ENCODE measurements around the gene MT1G. TPM values are rescaled to one million over a fixed set of nuclear protein-coding genes. Genes with fewer than 3 reads are reported as not detected.

MT1G gene
- total RNA-seq, 1 donor from 2014 or later, result 2.9 TPM

DNA sequence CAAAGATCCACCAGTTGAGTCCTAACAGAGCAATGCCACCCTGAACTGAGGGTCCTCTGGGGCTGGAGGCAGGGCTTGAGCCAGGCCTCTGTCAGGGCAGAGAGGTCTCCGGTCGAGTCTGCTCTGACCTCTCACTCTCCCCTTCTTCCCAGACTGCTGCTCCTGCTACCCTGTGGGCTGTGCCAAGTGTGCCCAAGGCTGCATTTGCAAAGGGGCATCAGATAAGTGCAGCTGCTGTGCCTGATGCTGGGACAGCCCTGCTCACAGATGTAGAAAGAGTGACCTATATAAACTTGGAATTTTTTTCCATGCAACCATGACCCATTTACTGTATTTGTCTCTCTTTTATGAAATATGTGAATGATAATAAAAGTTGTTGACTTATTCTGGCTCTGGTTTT, 18.6 kb downstream of the MT1G start:
- H3K9me3 Mint-ChIP-seq (ENCODE audit: low read depth), result no peaks in the 10 kb centered on the region
- H3K27me3 Mint-ChIP-seq, result peaks cover 91% of the 10 kb centered on the region
- H3K4me1 Mint-ChIP-seq (ENCODE audit: low read depth), result no peaks in the 10 kb centered on the region
- DNase-seq (ENCODE audit: low spot score, unreplicated experiment), result no peak
- no peak overlapping the region for H3K4me3 Mint-ChIP-seq (ENCODE audit: low read depth)
- H3K36me3 Mint-ChIP-seq (ENCODE audit: insufficient read depth), result no peaks in the 10 kb centered on the region
- TF ChIP-seq, protein P1, sequence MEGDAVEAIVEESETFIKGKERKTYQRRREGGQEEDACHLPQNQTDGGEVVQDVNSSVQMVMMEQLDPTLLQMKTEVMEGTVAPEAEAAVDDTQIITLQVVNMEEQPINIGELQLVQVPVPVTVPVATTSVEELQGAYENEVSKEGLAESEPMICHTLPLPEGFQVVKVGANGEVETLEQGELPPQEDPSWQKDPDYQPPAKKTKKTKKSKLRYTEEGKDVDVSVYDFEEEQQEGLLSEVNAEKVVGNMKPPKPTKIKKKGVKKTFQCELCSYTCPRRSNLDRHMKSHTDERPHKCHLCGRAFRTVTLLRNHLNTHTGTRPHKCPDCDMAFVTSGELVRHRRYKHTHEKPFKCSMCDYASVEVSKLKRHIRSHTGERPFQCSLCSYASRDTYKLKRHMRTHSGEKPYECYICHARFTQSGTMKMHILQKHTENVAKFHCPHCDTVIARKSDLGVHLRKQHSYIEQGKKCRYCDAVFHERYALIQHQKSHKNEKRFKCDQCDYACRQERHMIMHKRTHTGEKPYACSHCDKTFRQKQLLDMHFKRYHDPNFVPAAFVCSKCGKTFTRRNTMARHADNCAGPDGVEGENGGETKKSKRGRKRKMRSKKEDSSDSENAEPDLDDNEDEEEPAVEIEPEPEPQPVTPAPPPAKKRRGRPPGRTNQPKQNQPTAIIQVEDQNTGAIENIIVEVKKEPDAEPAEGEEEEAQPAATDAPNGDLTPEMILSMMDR (IDR thresholded peaks at IDR 0.05; ENCODE audit: unreplicated experiment), result no peak
- no peak overlapping the region for H3K27ac Mint-ChIP-seq

DNA sequence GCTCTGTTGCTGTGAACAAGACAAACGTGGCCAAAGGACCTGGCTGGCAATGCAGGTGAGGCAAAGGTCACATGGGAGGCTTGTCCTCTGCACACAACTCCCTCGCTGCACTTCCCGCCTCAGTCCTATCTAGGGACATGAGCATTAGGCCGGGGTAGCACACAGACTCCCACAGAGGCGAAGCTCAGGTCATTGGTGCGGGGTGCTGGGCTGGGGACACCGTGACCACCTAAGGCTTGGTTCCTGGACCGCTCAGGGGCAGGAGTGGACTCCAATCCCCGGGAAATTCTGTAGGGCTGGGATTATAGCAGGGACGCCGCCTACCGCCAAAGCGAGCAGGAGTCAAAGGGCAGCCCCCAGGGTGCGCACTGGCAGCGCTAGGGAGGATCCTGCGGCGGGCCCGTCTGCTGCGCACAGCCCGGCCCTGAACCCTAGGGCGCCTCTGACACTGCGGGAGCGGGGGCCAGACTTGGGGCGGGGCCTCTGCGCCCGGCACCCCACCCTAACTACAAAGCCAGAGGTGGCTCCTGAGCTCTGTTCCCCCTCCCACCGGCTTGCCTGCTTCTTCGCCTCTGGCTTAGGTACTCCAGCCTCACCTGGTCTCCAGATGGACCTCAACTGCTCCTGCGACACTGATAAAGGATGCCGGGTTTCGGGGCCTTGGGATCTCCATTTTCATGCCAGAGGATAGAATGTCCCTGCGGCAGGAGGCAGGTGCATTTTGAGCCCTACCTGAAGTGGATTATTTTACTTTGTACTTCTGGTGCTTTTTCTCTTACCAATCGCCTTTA, 20.0 kb downstream of the MT1G start:
- H3K27ac Mint-ChIP-seq, result no peak overlapping the region
- H3K4me3 Mint-ChIP-seq (ENCODE audit: low read depth), result no peak overlapping the region
- DNase-seq (ENCODE audit: low spot score, unreplicated experiment), result no peak
- TF ChIP-seq, protein P1 (IDR thresholded peaks at IDR 0.05; ENCODE audit: unreplicated experiment), result peak; percentile 9
- no peaks in the 10 kb centered on the region for H3K9me3 Mint-ChIP-seq (ENCODE audit: low read depth)
- peaks cover 3% of the 10 kb centered on the region for H3K4me1 Mint-ChIP-seq (ENCODE audit: low read depth)
- H3K36me3 Mint-ChIP-seq (ENCODE audit: insufficient read depth), result no peaks in the 10 kb centered on the region
- H3K27me3 Mint-ChIP-seq, result peaks cover 93% of the 10 kb centered on the region

GRCh38 chr16:56645838-56646237, 22.0 kb downstream of the MT1G start:
- Mint-ChIP-seq H3K27ac (no peak overlapping the region), H3K36me3 (ENCODE audit: insufficient read depth) (no peaks in the 10 kb centered on the region), H3K27me3 (peaks cover 94% of the 10 kb centered on the region), H3K4me3 (ENCODE audit: low read depth) (no peak overlapping the region), H3K9me3 (ENCODE audit: low read depth) (no peaks in the 10 kb centered on the region), H3K4me1 (ENCODE audit: low read depth) (peaks cover 3% of the 10 kb centered on the region)
- TF ChIP-seq, protein P1 (IDR thresholded peaks at IDR 0.05; ENCODE audit: unreplicated experiment), result no peak
- DNase-seq (ENCODE audit: low spot score, unreplicated experiment), result no peak

- Mint-ChIP-seq H3K36me3 (ENCODE audit: insufficient read depth) (no peaks in the 10 kb centered on the region), H3K27ac (no peak overlapping the region), H3K9me3 (ENCODE audit: low read depth) (no peaks in the 10 kb centered on the region), H3K27me3 (peaks cover 94% of the 10 kb centered on the region), H3K4me3 (ENCODE audit: low read depth) (no peak overlapping the region), H3K4me1 (ENCODE audit: low read depth) (peaks cover 3% of the 10 kb centered on the region)
- TF ChIP-seq, protein P1 (IDR thresholded peaks at IDR 0.05; ENCODE audit: unreplicated experiment), result no peak
- no peak for DNase-seq (ENCODE audit: low spot score, unreplicated experiment)
Observed at GRCh38 chr16:56645311-56645710, 22.6 kb downstream of the MT1G start.

GRCh38 chr16:56643833-56644232, 24.0 kb downstream of the MT1G start:
- Mint-ChIP-seq H3K4me3 (ENCODE audit: low read depth) (no peak overlapping the region), H3K27ac (no peak overlapping the region), H3K27me3 (peaks cover 97% of the 10 kb centered on the region), H3K36me3 (ENCODE audit: insufficient read depth) (no peaks in the 10 kb centered on the region), H3K9me3 (ENCODE audit: low read depth) (no peaks in the 10 kb centered on the region), H3K4me1 (ENCODE audit: low read depth) (peaks cover 3% of the 10 kb centered on the region)
- no peak for DNase-seq (ENCODE audit: low spot score, unreplicated experiment)
- TF ChIP-seq, protein P1 (IDR thresholded peaks at IDR 0.05; ENCODE audit: unreplicated experiment), result no peak

Data from progenitor cell of endocrine pancreas (in vitro differentiated cells).